BJ (cell line): ENCODE data around the gene TMEM63C. TPM values are rescaled to one million over a fixed set of nuclear protein-coding genes. Genes with fewer than 3 reads are reported as not detected.
"Not testable (repeated sequence)": the region's sequence is repeated elsewhere in the genome, so short reads cannot be mapped to it uniquely, and the experiment has no call there.

Source experiments
- CTCF ChIA-PET: fragments of 350-600 bp; formaldehyde crosslinking; extraction: SDS; loops from one replicate; lab custom pipeline; 2021; ENCODE audit warnings: antibody characterized with exemption, inconsistent platforms; lab: Yijun Ruan, JAX
- POLR2A ChIA-PET: fragments of 300-600 bp; sonication (Branson Sonifier 250); formaldehyde crosslinking; extraction: SDS; loops from one replicate; lab custom pipeline; 2021; ENCODE audit warnings: antibody characterized with exemption; lab: Charles Lee
- DNase-seq: peaks from one replicate; pipeline ENCODE4 v3.0.0-alpha.2; 2011; ENCODE audit warnings: low read depth
- H3K27me3 ChIP-seq: 2 replicates; pipeline ENCODE4 v1.6.0; 2011; ENCODE audit warnings: low read length; ENCODE audit not compliant: control insufficient read depth, insufficient read depth
- H3K36me3 ChIP-seq: 2 replicates; pipeline ENCODE4 v1.5.1; 2011; ENCODE audit warnings: low read length; ENCODE audit not compliant: control insufficient read depth, insufficient read depth
- H3K4me3 ChIP-seq: 2 replicates; pipeline ENCODE4 v1.5.1; 2011; ENCODE audit warnings: low read depth, mild to moderate bottlenecking, control low read depth, low read length
- polyA plus RNA-seq: library from polyadenylated mRNA; depleted of rRNA; stranded (reverse); fragments of >200 nt; gene quantifications from 2 replicates; pipeline ENCODE4 v1.2.3, GENCODE V29; 2011
- TF ChIP-seq, protein P1 (sequence below): IDR thresholded peaks from 2 replicates; pipeline ENCODE4 v1.5.1; 2011; ENCODE audit warnings: low read depth, mild to moderate bottlenecking, control low read depth, inconsistent platforms, low read length, moderate library complexity; ENCODE audit not compliant: insufficient read depth

TMEM63C gene
- polyA plus RNA-seq, 1 experiment: not detected

DNA sequence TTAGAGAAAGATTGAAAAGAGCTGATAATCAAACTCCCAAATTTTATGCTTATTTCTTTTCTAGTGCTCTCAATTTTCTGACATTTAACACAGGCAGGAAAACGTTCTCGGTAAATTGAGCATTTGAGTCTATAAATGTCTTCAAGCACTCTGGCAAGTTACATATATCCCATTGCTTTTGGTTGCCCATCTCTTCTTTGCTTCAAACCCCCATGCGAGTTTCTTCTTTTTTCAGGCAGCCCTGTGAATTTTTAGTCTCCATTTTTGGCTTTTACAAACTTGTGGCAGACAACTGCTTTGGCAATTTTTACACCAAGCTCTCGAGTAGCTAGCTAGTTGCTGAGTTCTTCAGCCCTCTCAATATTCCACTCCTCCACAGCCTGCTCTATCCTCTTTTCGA, 8.7 kb upstream of the TMEM63C start:
- ChIA-PET CTCF (interaction anchor here (1.3 kb wide), 1 partner anchor 11 kb away, joined by 4 read pairs; no protein-coding TSS in a partner anchor), POLR2A (no interaction called here)
- Histone ChIP-seq H3K4me3 (no peak overlapping the region), H3K27me3 (no peaks in the 10 kb centered on the region), H3K36me3 (no peaks in the 10 kb centered on the region)
- no peak for DNase-seq
- TF ChIP-seq, protein P1, sequence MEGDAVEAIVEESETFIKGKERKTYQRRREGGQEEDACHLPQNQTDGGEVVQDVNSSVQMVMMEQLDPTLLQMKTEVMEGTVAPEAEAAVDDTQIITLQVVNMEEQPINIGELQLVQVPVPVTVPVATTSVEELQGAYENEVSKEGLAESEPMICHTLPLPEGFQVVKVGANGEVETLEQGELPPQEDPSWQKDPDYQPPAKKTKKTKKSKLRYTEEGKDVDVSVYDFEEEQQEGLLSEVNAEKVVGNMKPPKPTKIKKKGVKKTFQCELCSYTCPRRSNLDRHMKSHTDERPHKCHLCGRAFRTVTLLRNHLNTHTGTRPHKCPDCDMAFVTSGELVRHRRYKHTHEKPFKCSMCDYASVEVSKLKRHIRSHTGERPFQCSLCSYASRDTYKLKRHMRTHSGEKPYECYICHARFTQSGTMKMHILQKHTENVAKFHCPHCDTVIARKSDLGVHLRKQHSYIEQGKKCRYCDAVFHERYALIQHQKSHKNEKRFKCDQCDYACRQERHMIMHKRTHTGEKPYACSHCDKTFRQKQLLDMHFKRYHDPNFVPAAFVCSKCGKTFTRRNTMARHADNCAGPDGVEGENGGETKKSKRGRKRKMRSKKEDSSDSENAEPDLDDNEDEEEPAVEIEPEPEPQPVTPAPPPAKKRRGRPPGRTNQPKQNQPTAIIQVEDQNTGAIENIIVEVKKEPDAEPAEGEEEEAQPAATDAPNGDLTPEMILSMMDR: no peak

DNA sequence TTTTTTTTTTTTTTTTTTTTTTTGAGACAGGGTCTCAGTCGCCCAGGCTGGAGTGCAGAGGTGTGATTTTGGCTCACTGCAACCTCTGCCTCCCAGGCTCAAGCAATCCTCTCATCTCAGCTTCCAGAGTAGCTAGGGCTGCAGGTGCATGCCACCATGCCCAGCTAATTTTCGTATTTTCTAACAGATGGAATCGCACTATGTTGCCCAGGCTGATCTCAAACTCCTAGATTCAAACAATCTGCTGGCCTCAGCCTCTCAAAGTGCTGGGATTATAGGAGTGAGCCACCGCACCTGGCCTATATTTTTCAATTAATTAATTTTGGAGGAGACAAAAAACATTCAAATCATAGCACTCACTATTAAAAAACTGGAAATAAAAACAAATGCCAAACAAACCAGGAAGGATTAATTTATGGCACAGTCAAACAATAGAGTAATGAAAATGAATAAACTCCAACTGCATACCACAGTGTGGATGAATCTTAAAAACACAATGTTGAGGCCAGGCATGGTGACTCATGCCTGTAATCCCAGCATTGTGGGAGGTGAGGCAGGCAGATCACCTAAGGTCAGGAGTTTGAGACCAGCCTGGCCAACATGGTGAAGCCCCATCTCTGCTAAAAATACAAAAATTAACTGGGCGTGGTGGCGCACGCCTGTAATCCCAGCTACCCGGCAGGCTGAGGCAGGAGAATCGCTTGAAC, 7.5 kb upstream of the TMEM63C start:
- H3K27me3 ChIP-seq, H3K36me3 ChIP-seq, H3K4me3 ChIP-seq, POLR2A ChIA-PET, DNase-seq, CTCF ChIA-PET: not testable (repeated sequence)

DNA sequence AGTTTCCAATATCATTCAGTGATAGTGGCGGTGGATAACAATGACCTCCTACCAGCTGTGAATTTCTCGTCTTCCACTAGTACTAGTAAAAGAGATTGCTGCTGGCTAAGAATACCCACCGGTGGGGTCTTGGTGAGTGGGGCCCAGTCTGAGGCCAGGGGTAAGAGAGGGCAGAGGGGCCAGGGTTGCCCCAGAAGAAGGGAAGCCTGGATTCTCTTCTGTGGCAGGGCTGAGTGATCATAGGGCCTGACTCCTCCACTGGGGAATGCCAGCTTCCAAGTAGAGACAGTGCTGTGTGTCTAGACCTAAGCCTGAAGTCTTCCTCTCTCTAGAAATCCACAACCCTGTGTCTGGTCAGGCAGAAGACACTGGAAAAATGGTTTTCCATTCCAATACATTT, 5.8 kb upstream of the TMEM63C start:
- TF ChIP-seq, protein P1: no peak
- no peaks in the 10 kb centered on the region; the same call in 1 of the 2 replicates for H3K27me3 ChIP-seq
- ChIA-PET POLR2A (no interaction called here), CTCF (no interaction called here)
- no peak for DNase-seq
- H3K36me3 ChIP-seq: no peaks in the 10 kb centered on the region
- H3K4me3 ChIP-seq: no peak overlapping the region

DNA sequence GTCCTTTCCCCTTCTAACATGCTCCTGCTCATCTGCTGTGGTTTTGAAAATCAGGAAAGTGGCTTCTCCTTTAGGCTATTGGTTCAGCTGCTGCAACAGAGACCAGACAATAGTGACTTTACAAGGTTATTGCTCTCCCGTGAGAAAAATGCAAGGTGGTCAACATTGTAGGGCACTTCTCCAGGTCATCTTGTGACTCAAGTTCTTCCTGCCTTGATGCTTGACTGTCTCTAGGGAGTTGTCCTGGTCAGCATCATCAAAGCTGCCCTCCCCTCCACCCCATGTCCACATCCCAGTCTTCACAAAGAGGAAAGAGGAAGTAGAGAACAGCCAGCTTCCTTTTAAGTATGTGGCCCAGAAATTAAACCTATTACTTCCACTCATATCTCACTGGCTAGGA, 3.9 kb upstream of the TMEM63C start:
- no peak overlapping the region for H3K4me3 ChIP-seq
- TF ChIP-seq, protein P1: no peak
- POLR2A ChIA-PET: no interaction called here
- no peaks in the 10 kb centered on the region for H3K36me3 ChIP-seq
- peaks cover 8% of the 10 kb centered on the region for H3K27me3 ChIP-seq
- CTCF ChIA-PET: interaction anchor here (1.0 kb wide), 1 partner anchor 11 kb away, joined by 4 read pairs; no protein-coding TSS in a partner anchor
- DNase-seq: no peak

DNA sequence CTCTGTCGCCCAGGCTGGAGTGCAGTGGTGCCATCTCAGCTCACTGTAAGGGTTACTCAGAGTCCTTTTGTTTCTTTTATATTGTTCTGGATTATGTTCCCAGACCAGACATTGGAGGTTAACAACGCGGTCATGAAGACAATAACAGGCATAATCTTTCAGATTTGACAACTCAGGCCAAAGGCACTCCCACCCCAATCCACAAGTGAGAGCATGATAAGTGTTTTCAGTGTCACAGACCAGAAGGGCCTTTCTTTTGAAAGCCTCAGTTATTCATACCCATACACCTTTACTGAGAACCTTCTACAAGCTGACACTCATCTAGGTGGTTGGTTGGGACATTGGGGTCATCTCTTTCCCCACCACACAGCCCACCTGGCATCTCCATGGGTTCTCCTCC, 2.9 kb upstream of the TMEM63C start:
- CTCF ChIA-PET: interaction anchor here (1.0 to 1.2 kb wide), 2 partner anchors 10 to 54 kb away, joined by 4 read pairs; no protein-coding TSS in a partner anchor
- Histone ChIP-seq H3K4me3 (no peak overlapping the region), H3K27me3 (peaks cover 14% of the 10 kb centered on the region), H3K36me3 (no peaks in the 10 kb centered on the region)
- TF ChIP-seq, protein P1: no peak
- DNase-seq: no peak
- POLR2A ChIA-PET: no interaction called here
